BJ (cell line): ENCODE results near the gene HMOX2. TPM values are rescaled to one million over a fixed set of nuclear protein-coding genes. Genes with fewer than 3 reads are reported as not detected.

Experiments
- CTCF ChIA-PET: fragments of 350-600 bp; formaldehyde crosslinking; extraction: SDS; loops from one replicate; lab custom pipeline; 2021; ENCODE audit warnings: antibody characterized with exemption, inconsistent platforms; lab: Yijun Ruan, JAX
- POLR2A ChIA-PET: fragments of 300-600 bp; sonication (Branson Sonifier 250); formaldehyde crosslinking; extraction: SDS; loops from one replicate; lab custom pipeline; 2021; ENCODE audit warnings: antibody characterized with exemption; lab: Charles Lee
- DNase-seq: peaks from one replicate; pipeline ENCODE4 v3.0.0-alpha.2; 2011; ENCODE audit warnings: low read depth
- H3K27me3 ChIP-seq: 2 replicates; pipeline ENCODE4 v1.6.0; 2011; ENCODE audit warnings: low read length; ENCODE audit not compliant: control insufficient read depth, insufficient read depth
- H3K36me3 ChIP-seq: 2 replicates; pipeline ENCODE4 v1.5.1; 2011; ENCODE audit warnings: low read length; ENCODE audit not compliant: control insufficient read depth, insufficient read depth
- H3K4me3 ChIP-seq: 2 replicates; pipeline ENCODE4 v1.5.1; 2011; ENCODE audit warnings: low read depth, mild to moderate bottlenecking, control low read depth, low read length
- polyA plus RNA-seq: library from polyadenylated mRNA; depleted of rRNA; stranded (reverse); fragments of >200 nt; gene quantifications from 2 replicates; pipeline ENCODE4 v1.2.3, GENCODE V29; 2011
- TF ChIP-seq, protein P1 (sequence below): IDR thresholded peaks from 2 replicates; pipeline ENCODE4 v1.5.1; 2011; ENCODE audit warnings: low read depth, mild to moderate bottlenecking, control low read depth, inconsistent platforms, low read length, moderate library complexity; ENCODE audit not compliant: insufficient read depth

Gene HMOX2
- polyA plus RNA-seq, 1 experiment: 59.5 TPM

GRCh38 chr16:4515611-4516233 lies 39.5 kb downstream of the HMOX2 start:
- no peaks in the 10 kb centered on the region for H3K27me3 ChIP-seq
- CTCF ChIA-PET: interaction anchor here (1.3 to 6.1 kb wide), 2 partner anchors 9 to 35 kb away, joined by 8 to 52 read pairs; no protein-coding TSS in a partner anchor
- POLR2A ChIA-PET: no interaction called here
- peaks cover 16% of the 10 kb centered on the region for H3K36me3 ChIP-seq
- no peak overlapping the region for H3K4me3 ChIP-seq
- TF ChIP-seq, protein P1, sequence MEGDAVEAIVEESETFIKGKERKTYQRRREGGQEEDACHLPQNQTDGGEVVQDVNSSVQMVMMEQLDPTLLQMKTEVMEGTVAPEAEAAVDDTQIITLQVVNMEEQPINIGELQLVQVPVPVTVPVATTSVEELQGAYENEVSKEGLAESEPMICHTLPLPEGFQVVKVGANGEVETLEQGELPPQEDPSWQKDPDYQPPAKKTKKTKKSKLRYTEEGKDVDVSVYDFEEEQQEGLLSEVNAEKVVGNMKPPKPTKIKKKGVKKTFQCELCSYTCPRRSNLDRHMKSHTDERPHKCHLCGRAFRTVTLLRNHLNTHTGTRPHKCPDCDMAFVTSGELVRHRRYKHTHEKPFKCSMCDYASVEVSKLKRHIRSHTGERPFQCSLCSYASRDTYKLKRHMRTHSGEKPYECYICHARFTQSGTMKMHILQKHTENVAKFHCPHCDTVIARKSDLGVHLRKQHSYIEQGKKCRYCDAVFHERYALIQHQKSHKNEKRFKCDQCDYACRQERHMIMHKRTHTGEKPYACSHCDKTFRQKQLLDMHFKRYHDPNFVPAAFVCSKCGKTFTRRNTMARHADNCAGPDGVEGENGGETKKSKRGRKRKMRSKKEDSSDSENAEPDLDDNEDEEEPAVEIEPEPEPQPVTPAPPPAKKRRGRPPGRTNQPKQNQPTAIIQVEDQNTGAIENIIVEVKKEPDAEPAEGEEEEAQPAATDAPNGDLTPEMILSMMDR: no peak
- no peak for DNase-seq

GRCh38 chr16:4517812-4518680 lies 41.8 kb downstream of the HMOX2 start:
- TF ChIP-seq, protein P1: peak; percentile 63
- Histone ChIP-seq H3K36me3 (peaks cover 5% of the 10 kb centered on the region), H3K27me3 (no peaks in the 10 kb centered on the region), H3K4me3 (no peak overlapping the region)
- DNase-seq: no peak
- POLR2A ChIA-PET: no interaction called here
- CTCF ChIA-PET: interaction anchor here (0.8 to 6.1 kb wide), 10 partner anchors 8 to 68 kb away, joined by 3 to 52 read pairs (median 4); partner anchors contain the start of gene CDIP1

DNA sequence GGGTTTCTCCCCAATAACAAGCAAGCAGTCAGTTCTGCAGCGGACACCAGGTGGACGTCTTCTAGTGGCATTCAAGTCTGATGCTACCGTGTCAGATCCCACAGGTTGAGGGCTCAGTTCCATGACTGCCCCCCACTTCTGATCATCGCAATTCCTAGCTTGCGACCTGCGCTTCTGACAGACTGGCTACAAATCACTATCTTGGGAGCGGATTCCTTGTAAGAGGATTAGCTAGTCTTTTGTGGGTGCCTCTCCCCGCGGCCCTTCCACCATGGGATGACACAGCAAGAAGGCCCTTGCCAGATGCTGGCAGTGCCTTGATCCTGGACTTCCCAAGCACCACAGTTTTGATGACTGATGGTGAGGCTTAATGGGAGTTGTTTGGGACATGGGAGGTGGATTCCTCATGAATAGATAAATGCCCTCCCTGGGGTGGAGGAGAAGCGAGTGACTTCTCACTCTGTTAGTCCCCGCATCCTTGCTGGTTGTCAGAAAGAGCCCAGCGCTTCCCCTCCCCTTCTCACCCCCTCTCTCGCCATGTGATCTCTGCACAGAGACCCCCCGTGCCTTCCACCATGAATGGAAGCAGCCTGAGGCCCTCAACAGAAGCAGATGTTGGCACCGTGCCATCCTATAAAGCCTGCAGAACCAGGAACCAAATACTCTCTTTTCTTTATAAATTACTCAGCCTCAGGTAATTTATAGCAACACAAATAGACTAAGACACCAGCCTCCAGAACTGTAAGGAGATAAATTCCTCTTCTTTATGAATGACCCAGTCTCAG lies 43.3 kb downstream of the HMOX2 start:
- POLR2A ChIA-PET: no interaction called here
- CTCF ChIA-PET: interaction anchor here (1.1 to 6.1 kb wide), 5 partner anchors 9 to 31 kb away, joined by 4 to 52 read pairs (median 4); partner anchors contain the start of gene CDIP1
- DNase-seq: no peak

DNA sequence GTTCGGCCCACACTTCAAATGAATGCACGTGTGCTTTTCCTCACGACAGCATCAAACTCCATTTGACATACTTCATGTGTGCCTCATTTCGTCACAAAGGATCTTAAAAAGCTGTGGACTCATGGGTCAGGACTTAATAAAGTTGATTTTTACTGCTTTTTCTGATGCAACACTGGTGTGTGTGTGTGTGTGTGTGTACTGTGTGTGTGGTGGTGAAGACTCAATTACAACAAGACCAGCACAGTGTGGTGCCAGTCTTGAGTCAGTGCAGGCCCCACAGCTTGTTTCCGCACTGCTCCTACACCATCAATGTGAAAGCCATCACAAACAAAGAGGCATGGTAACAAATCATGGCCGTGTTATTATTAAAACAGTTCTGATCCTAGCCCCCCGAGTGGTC lies 44.7 kb downstream of the HMOX2 start:
- Histone ChIP-seq H3K36me3 (no peaks in the 10 kb centered on the region), H3K27me3 (no peaks in the 10 kb centered on the region), H3K4me3 (no peak overlapping the region)
- DNase-seq: no peak
- CTCF ChIA-PET: interaction anchor here (1.0 to 1.1 kb wide), 2 partner anchors 13 to 29 kb away, joined by 3 read pairs; no protein-coding TSS in a partner anchor
- TF ChIP-seq, protein P1: no peak
- POLR2A ChIA-PET: no interaction called here

More for the DNA sequence above, 43.3 kb downstream of the HMOX2 start:
- TF ChIP-seq, protein P1: no peak
- Histone ChIP-seq H3K36me3 (peaks cover 1% of the 10 kb centered on the region; the same call in 1 of the 2 replicates), H3K4me3 (no peak overlapping the region), H3K27me3 (no peaks in the 10 kb centered on the region)
